ENCODE results near the gene C14orf119. TPM values are rescaled to one million over a fixed set of nuclear protein-coding genes. Genes with fewer than 3 reads are reported as not detected.
A peak's percentile ranks its signal among the peaks of the same experiment; 100 is the strongest.

The C14orf119 gene
- total and polyA plus RNA-seq, 4 experiments from 2014 or later, result 49.7 to 147 (median 67.1) TPM

DNA sequence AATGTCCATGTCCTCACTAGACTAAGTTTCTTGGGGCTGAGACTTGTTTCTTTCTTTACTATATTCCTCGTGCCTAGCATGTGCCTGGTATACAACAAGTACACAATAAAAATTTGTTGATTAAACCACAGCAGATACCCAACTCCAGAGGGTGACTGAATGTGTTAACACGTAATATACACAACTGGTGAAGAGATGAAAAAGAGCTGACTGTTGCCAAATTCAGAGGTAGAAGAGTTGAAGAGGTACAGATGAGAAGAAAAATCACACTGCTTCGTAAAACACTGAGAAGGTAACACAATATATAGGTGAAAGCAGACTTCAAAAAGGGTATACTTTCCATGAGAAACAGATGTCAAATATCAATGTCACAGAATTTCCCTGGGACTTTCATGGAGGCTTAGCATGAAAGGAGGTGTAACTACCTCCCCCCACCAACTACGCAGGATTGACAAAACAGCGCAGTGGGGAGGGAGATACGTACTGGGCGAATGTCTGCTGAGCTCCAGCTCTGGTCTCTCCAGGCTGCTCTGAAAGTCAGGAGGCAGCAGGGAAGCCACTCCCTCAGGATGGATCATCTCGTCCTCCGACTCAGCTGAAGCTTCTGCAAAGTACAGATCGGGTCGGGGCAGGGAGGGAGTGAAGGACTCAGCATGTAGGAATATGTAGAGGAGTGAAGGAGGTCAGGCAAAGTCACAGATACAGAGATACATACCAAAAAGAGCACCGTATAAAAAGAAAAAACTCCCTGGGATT, 5.6 kb upstream of the C14orf119 start:
- POLR2A ChIA-PET (ENCODE audit: partially characterized antibody), result interaction anchor here (1.2 kb wide), 1 partner anchor 23 kb away, joined by 3 read pairs; no protein-coding TSS in a partner anchor
- intact Hi-C loops (cut with micrococcal nuclease), result loop anchor here (10.0 kb wide), 1 partner anchor 465 kb away; the partner anchor contains the start of genes THTPA and ZFHX2
- Histone ChIP-seq H3K27ac (ENCODE audit: low read depth, low read length) (no peak overlapping the region), H3K27me3 (ENCODE audit: insufficient read depth, low read length) (no peaks in the 10 kb centered on the region), H3K4me3 (ENCODE audit: low read length in 2 of 2) (no peak overlapping the region), H3K36me3 (ENCODE audit: insufficient read depth, low read length) (peaks cover 65% of the 10 kb centered on the region), H3K9me3 (ENCODE audit: control insufficient read depth in 1 of 2, low read length in 2 of 2) (no peaks in the 10 kb centered on the region), H3K4me1 (ENCODE audit: insufficient read depth, low read length) (peaks cover 29% of the 10 kb centered on the region)
- H3K36me3 Mint-ChIP-seq, result peaks cover 55 to 68% of the 10 kb centered on the region in 2 donors
- H3K9me3 Mint-ChIP-seq, result peaks cover 0 to 3% (median 0%) of the 10 kb centered on the region in 8 donors
- peaks cover 29 to 50% (median 33%) of the 10 kb centered on the region in 4 donors for H3K4me1 Mint-ChIP-seq
- H3K4me3 Mint-ChIP-seq, result peak overlapping the region in 1 of 8 donors; percentile 3
- H3K27me3 Mint-ChIP-seq, result no peaks in the 10 kb centered on the region
- H3K27ac Mint-ChIP-seq, result peak overlapping the region in 1 of 7 donors; percentile 14
- CTCF ChIA-PET (ENCODE audit: partially characterized antibody), result interaction anchor here (0.5 to 5.4 kb wide), 8 partner anchors 9 to 116 kb away, joined by 3 to 37 read pairs (median 4); no protein-coding TSS in a partner anchor
- no peak for DNase-seq

DNA sequence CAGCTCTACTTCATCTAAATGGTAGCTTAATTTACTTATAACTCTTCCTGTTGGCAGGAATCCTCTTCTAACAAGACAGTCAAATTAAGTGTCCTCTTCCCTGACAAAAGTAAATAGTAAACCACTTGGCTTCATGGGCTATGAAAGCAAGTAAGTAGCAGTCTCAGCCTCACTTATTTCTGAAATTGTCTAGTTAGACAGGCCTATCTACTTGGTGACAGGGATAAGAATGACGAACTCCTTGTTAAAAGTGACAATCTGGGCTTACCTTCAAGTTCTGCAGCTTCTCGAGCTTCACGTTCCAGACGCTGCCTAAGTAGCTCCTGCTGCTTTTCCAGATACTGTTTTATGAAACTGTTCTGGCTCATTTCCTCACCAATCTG, 5.1 kb upstream of the C14orf119 start:
- POLR2A ChIA-PET (ENCODE audit: partially characterized antibody), result interaction anchor here (1.2 kb wide), 1 partner anchor 22 kb away, joined by 3 read pairs; no protein-coding TSS in a partner anchor
- H3K36me3 Mint-ChIP-seq, result peaks cover 50 to 64% of the 10 kb centered on the region in 2 donors
- intact Hi-C loops (cut with micrococcal nuclease), result loop anchor here (10.0 kb wide), 1 partner anchor 465 kb away; the partner anchor contains the start of genes THTPA and ZFHX2

DNA sequence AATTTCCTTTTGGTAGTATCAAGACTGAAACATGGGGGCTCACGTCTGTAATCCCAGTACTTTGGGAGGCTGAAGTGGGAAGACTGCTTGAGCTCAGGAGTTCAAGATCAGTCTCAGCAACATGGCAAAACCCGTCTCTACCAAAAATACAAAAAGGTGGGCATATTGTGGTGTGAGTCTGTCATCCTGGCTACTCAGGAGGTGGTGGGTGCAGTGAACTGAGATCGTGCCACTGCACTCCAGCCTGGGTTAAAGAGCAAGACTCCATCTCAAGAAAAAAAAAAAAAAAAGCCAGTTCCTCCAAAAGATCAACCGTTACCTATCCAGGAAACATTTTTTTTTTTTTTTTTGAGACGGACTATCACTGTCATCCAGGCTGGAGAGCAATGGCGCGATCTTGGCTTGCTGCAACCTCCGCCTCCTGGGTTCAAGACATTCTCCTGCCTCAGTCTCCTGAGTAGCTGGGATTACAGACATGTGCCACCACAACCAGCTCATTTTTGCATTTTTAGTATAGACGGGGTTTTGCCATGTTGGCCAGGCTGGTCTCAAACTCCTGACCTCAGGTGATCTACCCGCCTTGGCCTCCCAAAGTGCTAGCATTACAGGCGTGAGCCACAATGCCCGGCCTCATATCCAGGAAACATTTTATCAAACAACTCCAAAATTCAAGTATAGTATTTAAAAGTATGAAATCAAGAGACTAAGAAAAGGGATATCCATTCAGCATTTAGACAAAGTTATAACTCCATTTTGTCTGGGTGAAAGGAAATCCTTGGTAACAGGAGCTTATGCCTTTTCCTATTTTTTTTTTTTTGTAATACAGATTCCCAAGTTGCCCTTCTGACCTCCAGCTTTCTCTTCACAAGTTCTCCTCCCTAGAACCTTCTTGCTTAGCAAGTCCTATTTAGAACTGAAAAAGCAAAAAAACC, 3.7 kb upstream of the C14orf119 start:
- POLR2A ChIA-PET (ENCODE audit: partially characterized antibody), result interaction anchor here (1.0 to 1.1 kb wide), 2 partner anchors 29 to 85 kb away, joined by 3 read pairs; no protein-coding TSS in a partner anchor
- CTCF ChIA-PET (ENCODE audit: partially characterized antibody), result interaction anchor here (1.4 to 5.4 kb wide), 5 partner anchors 14 to 97 kb away, joined by 4 to 37 read pairs (median 8); no protein-coding TSS in a partner anchor

More for the DNA sequence above, 5.1 kb upstream of the C14orf119 start:
- no peak overlapping the region for H3K4me3 ChIP-seq (ENCODE audit: low read length in 2 of 2)
- H3K4me1 Mint-ChIP-seq, result peaks cover 29 to 50% (median 33%) of the 10 kb centered on the region in 4 donors
- H3K36me3 ChIP-seq (ENCODE audit: insufficient read depth, low read length), result peaks cover 63% of the 10 kb centered on the region
- CTCF ChIA-PET (ENCODE audit: partially characterized antibody), result interaction anchor here (0.5 to 5.4 kb wide), 9 partner anchors 10 to 117 kb away, joined by 3 to 37 read pairs (median 4); no protein-coding TSS in a partner anchor
- H3K9me3 Mint-ChIP-seq, result peaks cover 0 to 3% (median 0%) of the 10 kb centered on the region in 8 donors
- H3K27ac Mint-ChIP-seq, result peak overlapping the region in 2 of 7 donors; percentile 67 to 83
- H3K27me3 Mint-ChIP-seq, result no peaks in the 10 kb centered on the region
- H3K27ac ChIP-seq (ENCODE audit: low read depth, low read length), result no peak overlapping the region
- H3K9me3 ChIP-seq (ENCODE audit: control insufficient read depth in 1 of 2, low read length in 2 of 2), result no peaks in the 10 kb centered on the region
- DNase-seq, result no peak
- no peak overlapping the region for H3K4me3 Mint-ChIP-seq
- no peaks in the 10 kb centered on the region for H3K27me3 ChIP-seq (ENCODE audit: insufficient read depth, low read length)
- H3K4me1 ChIP-seq (ENCODE audit: insufficient read depth, low read length), result peaks cover 29% of the 10 kb centered on the region

DNA sequence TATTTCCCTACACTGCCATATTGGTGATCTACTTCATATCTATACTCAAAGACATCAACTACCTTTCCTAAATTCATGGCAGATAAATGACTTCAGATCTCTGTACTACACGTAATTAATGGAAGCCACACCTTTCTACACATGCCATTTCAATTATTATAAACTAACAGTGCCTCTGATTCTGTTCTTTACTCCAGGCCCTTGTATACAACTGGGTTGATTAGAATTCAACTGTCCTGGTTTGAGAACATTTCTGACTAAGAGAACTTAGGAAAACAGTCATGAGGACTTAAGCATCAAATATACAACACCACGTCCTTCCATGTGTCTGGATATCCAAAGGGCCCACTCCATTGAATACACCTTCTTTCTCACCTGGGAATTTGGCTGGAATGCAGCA, 2.2 kb upstream of the C14orf119 start:
- peak overlapping the region in 4 of 8 donors; percentile 23 to 74 (median 66) for H3K4me3 Mint-ChIP-seq

More for the DNA sequence above, 3.7 kb upstream of the C14orf119 start:
- H3K27ac ChIP-seq (ENCODE audit: low read depth, low read length), result no peak overlapping the region
- Mint-ChIP-seq H3K36me3 (peaks cover 41 to 51% of the 10 kb centered on the region in 2 donors), H3K27ac (peak overlapping the region in 3 of 7 donors; percentile 38 to 66 (median 51)), H3K9me3 (peaks cover 0 to 3% (median 0%) of the 10 kb centered on the region in 8 donors), H3K27me3 (no peaks in the 10 kb centered on the region), H3K4me3 (peak overlapping the region in 2 of 8 donors; percentile 10 to 41), H3K4me1 (peaks cover 25 to 40% (median 31%) of the 10 kb centered on the region in 4 donors)
- no peaks in the 10 kb centered on the region for H3K27me3 ChIP-seq (ENCODE audit: insufficient read depth, low read length)
- DNase-seq, result no peak
- H3K4me1 ChIP-seq (ENCODE audit: insufficient read depth, low read length), result peaks cover 31% of the 10 kb centered on the region
- H3K9me3 ChIP-seq (ENCODE audit: control insufficient read depth in 1 of 2, low read length in 2 of 2), result no peaks in the 10 kb centered on the region
- no peak overlapping the region for H3K4me3 ChIP-seq (ENCODE audit: low read length in 2 of 2)
- intact Hi-C loops (cut with micrococcal nuclease), result loop anchor here (10.0 kb wide), 1 partner anchor 463 kb away; the partner anchor contains the start of genes THTPA and ZFHX2
- peaks cover 52% of the 10 kb centered on the region for H3K36me3 ChIP-seq (ENCODE audit: insufficient read depth, low read length)

DNA sequence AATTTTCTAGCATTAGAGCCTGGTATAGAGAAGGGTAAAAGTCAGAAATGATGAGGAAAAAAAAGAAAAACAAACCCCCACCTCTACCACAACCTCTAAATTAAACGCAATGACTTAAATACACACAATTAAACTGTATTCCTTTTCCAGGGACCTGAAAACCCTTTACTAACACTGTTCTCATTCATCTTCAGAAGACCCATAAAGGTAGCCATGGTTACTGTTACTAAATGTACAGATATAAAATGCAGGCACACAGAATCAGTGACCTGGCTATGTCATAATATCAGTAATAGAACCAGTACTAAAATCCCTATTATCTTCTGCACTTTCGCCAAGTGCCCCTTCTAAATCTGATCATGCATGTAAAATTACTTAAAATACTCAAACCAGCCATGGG, 1.8 kb upstream of the C14orf119 start:
- Histone ChIP-seq H3K27me3 (ENCODE audit: insufficient read depth, low read length) (no peaks in the 10 kb centered on the region), H3K9me3 (ENCODE audit: control insufficient read depth in 1 of 2, low read length in 2 of 2) (no peaks in the 10 kb centered on the region), H3K27ac (ENCODE audit: low read depth, low read length) (peak overlapping the region; percentile 94), H3K36me3 (ENCODE audit: insufficient read depth, low read length) (peaks cover 50% of the 10 kb centered on the region), H3K4me1 (ENCODE audit: insufficient read depth, low read length) (peaks cover 45% of the 10 kb centered on the region), H3K4me3 (ENCODE audit: low read length in 2 of 2) (peak overlapping the region; percentile 76 to 90)
- Mint-ChIP-seq H3K27ac (peak overlapping the region in 3 of 7 donors; percentile 37 to 85 (median 41)), H3K4me1 (peaks cover 24 to 38% (median 29%) of the 10 kb centered on the region in 4 donors), H3K27me3 (no peaks in the 10 kb centered on the region), H3K4me3 (peak overlapping the region in 3 of 8 donors; percentile 23 to 74 (median 69)), H3K9me3 (no peaks in the 10 kb centered on the region), H3K36me3 (peaks cover 36 to 50% of the 10 kb centered on the region in 2 donors)
- ChIA-PET CTCF (ENCODE audit: partially characterized antibody) (interaction anchor here (1.6 to 3.6 kb wide), 7 partner anchors 14 to 240 kb away, joined by 3 to 42 read pairs (median 18); no protein-coding TSS in a partner anchor), POLR2A (ENCODE audit: partially characterized antibody) (interaction anchor here (1.6 to 5.2 kb wide), 8 partner anchors 16 to 327 kb away, joined by 5 to 67 read pairs (median 33); partner anchors contain the start of genes CEBPE, OXA1L, PABPN1 and PPP1R3E)
- no peak for DNase-seq
- intact Hi-C loops (cut with micrococcal nuclease), result loop anchor here (10.0 kb wide), 1 partner anchor 461 kb away; the partner anchor contains the start of genes THTPA and ZFHX2

More for the DNA sequence above, 2.2 kb upstream of the C14orf119 start:
- no peaks in the 10 kb centered on the region for H3K27me3 ChIP-seq (ENCODE audit: insufficient read depth, low read length)
- peaks cover 50% of the 10 kb centered on the region for H3K36me3 ChIP-seq (ENCODE audit: insufficient read depth, low read length)
- no peak for DNase-seq
- peaks cover 42% of the 10 kb centered on the region for H3K4me1 ChIP-seq (ENCODE audit: insufficient read depth, low read length)
- no peaks in the 10 kb centered on the region for H3K9me3 ChIP-seq (ENCODE audit: control insufficient read depth in 1 of 2, low read length in 2 of 2)
- H3K9me3 Mint-ChIP-seq, result no peaks in the 10 kb centered on the region
- POLR2A ChIA-PET (ENCODE audit: partially characterized antibody), result no interaction called here
- H3K27me3 Mint-ChIP-seq, result no peaks in the 10 kb centered on the region
- intact Hi-C loops (cut with micrococcal nuclease), result loop anchor here (10.0 kb wide), 1 partner anchor 462 kb away; the partner anchor contains the start of genes THTPA and ZFHX2
- no peak overlapping the region for H3K27ac ChIP-seq (ENCODE audit: low read depth, low read length)
- H3K4me3 ChIP-seq (ENCODE audit: low read length in 2 of 2), result no peak overlapping the region
- peaks cover 37 to 50% of the 10 kb centered on the region in 2 donors for H3K36me3 Mint-ChIP-seq
- H3K4me1 Mint-ChIP-seq, result peaks cover 25 to 36% (median 29%) of the 10 kb centered on the region in 4 donors
- CTCF ChIA-PET (ENCODE audit: partially characterized antibody), result interaction anchor here (1.5 to 5.4 kb wide), 3 partner anchors 16 to 99 kb away, joined by 4 to 37 read pairs (median 27); no protein-coding TSS in a partner anchor
- H3K27ac Mint-ChIP-seq, result peak overlapping the region in 4 of 7 donors; percentile 37 to 85 (median 44)

Measured in CD4-positive, alpha-beta memory T cell (primary cell).